HG03558 (cell line): ENCODE results near the gene ASCC3.
"Not testable (repeated sequence)": the region's sequence is repeated elsewhere in the genome, so short reads cannot be mapped to it uniquely, and the experiment has no call there.

Experiments used
- ATAC-seq: cut with Tn5 transposase; IDR thresholded peaks from one replicate; pipeline ENCODE4 v1.9.1; 2021; ENCODE audit warnings: moderate number of reproducible peaks; ENCODE audit not compliant: unreplicated experiment; ENCODE audit errors: extremely low read depth

ASCC3 gene

DNA sequence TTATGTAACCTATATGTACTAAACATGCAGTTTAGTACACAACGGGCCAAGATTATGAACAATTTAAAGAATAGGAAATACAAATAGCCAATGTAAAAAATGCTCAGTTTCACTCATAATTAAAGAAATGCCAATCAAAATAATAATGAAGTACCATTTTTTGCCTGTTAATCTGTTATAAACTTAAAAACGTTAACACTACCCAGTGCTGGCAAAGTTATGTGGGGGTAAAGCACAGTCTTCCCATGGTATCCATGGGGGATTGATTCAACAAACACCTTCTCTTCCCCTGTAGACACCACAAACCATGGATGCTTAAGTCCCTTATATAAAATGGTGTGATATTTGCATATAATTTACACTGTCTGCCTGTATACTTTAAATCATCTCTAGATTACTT, 211.1 kb downstream of the ASCC3 start:
- ATAC-seq = no peak

DNA sequence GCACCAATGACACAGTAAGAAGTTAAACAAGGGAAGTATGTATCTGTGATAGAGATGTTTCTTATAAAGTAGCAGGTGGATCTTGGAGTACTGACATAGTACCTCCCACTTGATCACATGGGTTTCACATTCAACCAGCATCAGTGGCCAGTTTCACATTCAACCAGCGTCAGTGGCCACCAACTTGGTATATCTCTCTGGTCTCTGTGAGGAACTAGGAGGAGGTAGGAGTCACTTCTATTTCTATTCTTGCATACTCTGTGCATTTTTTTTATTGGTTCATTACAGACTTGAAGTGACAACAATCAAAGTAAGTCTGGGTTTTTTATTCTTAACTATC, 216.1 kb downstream of the ASCC3 start:
- peak; percentile 98 for ATAC-seq

DNA sequence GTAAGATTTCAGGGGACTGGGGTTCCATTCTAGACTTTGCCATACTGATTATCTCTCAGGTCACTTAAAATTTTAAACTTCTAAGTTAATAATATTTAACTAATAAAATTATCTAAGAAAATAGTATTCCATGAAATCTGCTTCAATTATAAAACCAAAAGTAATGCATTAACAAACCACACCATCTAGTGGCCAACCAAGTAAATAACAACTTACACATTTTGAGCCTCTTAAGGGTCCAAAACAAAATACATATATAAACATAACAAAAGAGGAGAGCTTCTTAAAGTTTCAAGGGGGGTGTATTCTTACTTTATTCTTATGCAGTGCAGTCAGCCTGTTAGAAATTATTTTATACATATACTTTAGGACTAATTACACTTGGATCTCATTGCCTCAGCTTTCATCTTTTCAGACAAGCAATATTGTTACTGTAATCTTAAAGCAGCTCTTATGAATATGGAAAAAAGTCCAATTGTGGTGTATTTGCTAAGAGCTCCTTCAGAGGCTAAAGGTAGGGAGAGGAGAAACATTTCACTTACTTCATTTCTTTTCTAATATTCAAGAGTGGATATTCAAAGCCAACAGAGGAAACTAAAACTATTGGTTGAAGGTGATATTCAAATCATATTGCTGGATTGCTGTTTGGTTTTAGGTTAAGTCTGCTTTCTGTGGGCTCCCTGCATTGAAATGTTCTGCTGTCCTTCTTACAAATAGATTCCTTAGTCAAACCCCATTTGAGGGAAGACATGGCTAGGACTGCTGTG, 216.7 kb downstream of the ASCC3 start:
- ATAC-seq = peak; percentile 9

DNA sequence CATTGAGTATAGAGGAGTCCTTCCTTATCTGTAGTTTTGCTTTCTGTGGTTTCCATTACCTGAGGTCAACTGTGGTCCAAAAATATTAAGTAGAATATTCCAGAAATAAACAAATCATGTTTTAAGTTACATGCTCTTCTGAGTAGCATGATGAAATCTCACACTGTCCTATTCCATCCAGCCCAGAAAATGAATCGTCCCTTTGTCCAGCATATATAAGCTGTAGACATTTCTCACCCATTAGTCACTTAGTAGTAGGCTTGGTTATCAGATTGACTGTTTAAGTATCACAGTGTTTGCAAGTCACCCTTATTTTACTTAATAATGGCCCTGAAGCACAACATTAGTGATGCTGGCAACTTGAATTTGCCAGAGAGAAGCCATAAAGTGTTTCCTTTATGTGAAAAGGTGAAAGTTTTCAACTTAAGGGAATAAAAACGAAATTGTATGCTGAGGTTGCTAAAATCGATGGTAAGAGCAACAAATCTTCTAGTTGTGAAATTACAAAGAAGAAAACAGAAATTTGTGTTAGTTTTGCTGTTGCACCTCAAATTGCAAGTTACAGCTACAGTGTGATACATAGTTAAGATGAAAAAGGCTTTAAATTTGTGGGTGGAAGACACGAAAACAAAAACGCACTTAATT, 217.8 kb downstream of the ASCC3 start:
- no peak for ATAC-seq

DNA sequence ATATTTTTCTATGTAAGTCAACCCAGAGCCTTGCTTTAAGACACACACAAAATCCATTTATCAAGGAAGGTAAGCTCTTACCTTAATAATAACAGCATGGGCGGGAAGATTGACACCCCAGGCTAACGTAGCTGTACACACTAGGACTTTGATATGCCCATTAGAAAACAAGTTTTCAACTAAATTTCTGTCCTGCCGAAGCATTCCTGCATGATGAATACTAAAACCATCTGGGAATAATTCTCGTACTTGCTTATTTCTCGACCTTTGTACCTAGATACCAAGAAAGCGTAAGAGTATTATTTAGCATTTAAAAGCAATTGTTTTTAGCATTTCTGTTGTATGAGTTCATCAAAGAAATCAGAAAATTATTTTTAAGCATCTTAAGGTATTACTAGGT, 218.9 kb downstream of the ASCC3 start:
- no peak for ATAC-seq

DNA sequence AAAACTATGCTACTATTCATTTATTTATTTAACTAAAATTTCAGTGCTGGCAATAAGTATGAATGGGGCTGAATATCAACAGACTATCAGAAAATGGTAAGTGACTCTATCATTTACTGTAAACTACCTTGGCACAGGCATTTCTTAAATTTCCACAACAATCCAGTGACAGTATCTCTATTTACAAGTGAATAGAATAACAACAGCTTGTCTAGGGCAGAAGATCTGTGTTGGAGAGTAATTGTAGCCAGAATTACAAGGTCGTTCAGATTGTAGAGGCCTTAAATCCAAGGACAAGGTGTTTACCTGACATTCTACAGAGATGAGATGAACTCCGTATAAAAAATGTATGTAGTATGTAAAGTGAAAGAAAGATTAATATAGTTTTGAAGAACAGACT, 222.6 kb downstream of the ASCC3 start:
- ATAC-seq = no peak

DNA sequence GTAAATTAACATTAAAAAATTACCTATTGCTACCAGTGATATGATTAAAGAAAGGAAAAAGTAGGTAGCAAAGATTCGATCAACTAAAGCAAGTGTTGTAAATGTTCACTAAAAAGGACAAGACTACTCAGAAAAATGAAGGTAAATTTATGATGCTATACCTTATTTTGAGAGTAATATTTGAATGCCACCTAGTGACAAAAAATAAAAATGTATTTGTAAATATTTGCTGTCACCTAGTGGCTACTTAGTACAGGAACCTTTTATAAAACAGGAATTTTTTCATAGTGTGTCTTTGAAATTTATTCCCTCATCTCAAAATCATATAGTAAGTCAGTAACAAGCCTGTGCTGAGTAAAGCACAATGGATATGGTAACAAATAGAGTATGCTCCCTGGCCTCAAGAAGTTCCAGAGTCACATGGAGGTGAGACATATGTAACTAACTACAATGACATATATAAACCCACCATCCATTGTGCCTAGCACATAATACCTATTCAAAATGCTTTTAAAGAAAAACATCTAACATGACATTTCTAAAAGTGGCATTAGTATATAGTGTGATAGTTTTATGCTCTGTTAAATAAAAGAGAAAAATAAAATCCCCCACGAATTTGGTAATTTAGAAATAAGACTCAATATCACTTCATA, 223.3 kb downstream of the ASCC3 start:
- ATAC-seq = no peak

DNA sequence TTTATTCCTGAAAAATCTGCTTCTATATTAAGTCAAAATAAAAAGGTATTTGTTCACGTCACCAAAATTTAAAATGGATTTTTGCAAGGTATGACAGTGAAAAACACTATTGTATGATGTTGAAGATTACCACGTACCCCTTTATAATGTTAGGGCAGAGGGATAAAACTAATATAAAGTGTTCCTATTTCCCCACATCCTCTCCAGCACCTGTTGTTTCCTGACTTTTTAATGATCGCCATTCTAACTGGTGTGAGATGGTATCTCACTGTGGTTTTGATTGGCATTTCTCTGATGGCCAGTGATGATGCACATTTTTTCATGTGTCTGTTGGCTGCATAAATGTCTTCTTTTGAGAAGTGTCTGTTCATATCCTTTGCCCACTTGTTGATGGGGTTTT, 240.0 kb downstream of the ASCC3 start:
- not testable (repeated sequence) for ATAC-seq

DNA sequence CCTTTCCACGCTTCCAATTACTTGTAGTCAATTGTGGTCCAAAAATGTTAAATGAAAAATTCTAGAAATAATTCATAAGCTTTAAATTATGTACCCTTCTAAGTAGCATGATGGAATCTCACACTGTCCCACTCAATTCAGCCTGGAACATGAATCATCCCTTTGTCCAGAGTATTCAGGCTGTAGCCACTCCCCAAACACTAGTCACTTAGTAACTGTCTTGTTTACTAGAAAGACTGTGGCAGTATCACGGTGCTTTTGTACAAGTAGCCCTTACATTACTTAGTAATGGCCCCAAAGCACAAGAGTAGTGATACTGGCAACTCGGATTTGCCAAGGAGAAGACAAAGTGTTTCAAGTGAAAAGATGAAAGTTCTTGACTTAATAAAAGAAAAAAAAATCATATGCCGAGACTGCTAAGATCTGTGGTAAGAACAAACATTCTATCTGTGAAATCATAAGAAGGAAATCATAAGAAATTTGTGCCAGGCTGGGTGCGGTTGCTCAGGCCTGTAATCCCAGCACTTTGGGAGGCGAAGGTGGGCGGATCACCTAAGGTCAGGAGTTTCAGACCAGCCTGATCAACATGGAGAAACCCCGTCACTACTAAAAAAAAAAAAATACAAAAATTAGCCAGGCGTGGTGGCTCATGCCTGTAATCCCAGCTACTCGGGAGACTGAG, 247.9 kb downstream of the ASCC3 start:
- no peak for ATAC-seq

DNA sequence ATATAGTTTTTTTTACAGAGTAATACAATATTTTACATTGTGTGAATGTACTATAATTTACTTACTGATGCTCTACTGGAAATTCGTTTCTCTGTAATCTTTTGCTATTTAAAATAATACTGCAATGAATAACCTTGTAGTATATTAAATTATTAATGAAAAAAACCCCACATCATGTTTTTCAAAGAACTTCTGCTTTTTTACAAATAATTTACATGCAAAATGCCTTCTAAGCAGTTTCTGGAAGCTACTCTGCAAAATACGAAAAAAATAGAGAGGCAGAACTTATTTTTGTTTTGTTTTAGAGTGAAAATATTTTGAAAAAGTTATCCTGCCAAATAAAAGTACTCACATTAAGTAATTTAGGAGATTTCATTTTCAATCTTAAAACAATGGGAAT, 250.6 kb downstream of the ASCC3 start:
- ATAC-seq = no peak

DNA sequence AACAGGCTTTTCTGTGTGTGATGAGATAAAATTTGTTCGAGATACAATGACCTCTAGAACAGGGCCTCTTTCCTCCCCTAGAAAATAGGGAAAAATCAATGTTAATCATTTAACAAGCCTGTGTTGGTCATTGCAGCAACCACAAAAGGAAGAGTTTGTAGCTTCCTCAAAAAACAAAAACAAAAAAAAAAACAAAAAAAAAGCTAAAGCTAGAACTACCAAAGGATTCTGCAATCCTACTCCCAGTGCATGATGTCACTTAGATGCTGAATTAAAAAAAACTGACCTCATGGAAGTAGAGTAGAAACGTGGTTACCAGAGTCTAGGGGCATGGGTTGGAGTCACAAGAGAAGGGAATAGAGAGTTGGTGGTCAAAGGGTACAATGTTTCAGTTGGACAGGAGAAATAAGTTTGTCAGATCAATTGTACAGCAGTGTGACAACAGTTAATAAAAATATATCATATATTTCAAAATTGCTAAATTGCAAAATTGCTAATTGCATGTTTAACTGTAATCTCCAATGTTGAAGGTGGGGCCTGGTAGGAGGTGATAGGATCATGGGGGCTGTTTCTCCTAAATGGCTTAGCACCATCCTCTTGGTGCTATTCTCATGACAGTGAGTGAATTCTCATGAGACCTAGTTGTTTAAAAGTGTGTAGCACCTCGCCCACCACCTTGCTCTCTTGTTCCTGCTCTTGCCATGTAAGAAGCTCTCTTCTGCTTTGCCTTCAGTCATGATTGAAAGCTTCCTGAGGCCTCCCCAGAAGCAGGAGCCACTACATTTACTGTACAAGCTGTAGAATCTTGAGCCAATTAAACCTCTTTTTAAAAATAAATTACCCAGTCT, 253.0 kb downstream of the ASCC3 start:
- no peak for ATAC-seq

DNA sequence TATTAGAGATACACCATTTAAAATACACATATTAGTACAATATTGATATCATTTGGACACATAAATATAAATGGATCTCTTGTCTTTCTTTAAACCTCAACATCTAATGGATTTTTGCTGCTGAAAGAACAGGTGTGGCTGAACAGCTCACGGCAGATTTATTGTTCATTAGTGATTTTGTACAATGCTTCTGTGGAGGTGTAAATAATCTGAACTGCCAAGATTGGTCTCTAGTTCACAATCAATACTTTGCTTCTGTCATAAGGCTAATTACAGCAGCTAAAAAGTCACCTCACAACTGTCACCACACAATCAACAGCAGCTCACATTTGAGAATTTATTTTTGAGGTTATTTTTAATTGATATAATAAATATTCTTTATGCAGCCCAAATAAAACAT, 254.4 kb downstream of the ASCC3 start:
- ATAC-seq = no peak

DNA sequence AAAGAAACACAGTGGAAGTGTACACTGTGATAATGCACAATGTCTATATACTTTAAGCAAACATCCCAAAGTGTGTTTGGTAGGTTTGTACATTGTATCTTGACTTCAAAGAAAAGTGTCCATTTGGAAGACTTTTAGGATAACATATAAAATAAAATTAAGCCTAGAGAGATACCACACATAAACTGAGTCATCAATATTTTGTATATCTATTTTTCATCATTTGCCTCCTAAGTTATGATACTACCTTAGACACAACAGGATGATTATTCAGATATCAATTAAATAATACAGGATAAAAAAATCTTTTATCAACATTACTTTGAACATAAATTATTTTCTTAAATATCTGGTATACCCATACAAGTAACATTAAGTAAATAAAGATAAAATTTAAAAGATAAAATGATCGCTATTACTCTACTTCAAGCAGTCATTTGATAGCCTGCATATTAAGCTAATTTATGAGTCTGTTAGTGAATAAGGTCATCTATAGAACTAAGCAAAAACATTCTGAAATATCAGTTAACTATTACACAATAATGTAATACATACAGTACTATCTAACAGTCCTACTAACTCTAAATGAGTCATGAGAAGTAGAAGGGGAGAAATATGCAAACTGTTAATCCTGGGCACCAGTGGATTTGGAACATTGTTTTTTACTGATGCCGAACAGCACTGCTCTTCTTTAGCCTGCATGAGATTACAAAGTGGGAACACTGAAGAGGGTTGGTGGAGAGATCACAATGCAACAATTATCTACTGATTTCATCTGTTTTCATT, 258.0 kb downstream of the ASCC3 start:
- no peak for ATAC-seq

DNA sequence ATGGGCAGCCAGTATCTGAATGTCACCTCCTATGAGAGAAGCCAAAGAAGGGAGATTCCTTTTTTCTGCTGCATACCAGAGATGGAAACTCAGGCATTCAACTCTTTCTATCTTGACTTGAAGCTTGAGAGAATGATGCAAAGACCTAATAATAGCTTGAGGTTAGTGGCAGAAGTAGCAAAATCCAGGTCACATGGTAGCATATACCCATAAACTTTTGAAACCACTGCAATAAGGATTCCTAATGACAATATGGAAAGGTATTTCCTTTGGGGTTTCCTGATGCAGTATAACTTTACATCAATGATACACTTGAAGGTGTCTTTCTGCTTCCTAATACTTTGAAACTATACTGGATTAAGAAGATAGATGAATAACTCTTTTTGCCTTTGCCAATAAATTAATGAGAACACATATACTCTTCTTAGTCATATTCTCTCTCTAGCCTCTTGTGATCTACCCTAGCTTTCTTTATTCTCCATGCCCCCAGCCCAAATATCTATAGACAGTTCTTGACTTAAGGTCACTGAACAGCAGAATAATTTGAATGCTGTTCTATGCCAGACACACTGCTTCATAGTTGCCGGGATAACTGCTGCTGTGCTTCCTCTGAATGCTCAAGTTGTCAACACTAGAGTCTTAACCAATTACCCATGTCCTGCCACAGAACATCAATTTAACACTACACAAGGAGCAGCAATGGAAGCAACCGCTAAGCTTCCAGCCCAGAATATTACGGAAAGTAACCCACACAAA, 260.9 kb downstream of the ASCC3 start:
- ATAC-seq = no peak

DNA sequence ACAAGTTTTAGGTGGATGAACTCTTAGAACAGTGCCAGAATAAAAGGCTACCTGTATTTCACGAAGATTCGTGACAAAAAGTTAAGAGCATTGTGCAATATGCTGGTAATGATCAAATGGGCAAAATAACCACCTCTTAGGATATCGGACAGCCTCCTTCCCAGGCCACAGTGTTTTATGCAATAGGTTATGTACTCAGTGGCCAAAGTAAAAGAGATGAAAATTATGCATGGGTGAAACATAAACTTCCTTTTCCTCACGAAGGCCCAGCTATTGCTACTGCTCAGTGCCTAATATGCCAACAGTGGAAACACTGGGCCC, 262.8 kb downstream of the ASCC3 start:
- no peak for ATAC-seq

DNA sequence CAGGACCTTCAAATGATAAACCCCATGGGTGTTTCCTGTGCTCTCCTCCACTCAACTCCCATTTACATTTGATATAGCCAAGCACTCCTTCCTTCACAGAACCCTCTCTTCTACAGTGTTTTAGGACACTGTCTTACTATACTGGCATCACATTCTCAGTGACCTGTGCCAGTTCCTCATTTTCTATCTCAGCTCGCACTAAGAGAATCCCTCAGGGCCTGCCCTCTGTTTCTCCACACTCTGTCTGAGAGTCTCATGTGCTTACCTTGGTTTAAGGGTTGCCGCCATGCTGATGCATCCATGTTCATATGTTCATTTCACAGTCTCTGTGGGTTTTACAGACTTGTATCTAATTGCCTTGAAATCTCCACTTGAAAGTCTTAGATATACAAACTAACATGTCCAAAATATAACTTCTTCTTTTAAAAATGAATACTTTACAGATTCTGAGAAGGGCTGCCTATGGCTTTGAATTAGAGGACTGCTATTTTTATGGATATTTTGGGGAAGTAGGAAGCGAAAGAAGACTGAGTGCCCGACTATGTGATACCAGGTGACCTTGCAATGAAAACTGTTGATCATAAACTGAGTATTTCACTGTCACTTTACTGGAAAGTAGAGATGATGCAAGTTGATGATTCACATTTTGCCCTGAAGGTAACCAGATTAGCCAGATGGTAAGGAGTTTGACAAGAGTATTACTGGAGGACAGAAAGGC, 263.3 kb downstream of the ASCC3 start:
- no peak for ATAC-seq

DNA sequence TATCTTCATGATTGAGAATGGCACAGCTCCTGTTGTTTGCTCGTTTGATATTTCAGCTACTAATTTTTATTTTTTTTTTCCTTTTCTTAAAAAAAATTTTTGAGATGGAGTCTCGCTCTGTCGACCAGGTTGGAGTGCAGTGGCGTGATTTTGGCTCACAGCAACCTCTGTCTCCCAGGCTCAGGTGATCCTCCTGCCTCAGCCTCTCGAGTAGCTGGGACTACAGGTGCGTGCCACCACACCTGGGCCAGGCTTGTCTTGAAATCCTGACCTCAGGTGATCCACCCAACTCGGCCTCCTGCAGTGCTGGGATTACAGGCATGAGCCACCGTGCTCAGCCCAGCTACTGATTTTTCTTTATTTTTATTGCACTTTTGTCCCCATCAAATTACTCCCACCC, 266.2 kb downstream of the ASCC3 start:
- ATAC-seq = no peak

DNA sequence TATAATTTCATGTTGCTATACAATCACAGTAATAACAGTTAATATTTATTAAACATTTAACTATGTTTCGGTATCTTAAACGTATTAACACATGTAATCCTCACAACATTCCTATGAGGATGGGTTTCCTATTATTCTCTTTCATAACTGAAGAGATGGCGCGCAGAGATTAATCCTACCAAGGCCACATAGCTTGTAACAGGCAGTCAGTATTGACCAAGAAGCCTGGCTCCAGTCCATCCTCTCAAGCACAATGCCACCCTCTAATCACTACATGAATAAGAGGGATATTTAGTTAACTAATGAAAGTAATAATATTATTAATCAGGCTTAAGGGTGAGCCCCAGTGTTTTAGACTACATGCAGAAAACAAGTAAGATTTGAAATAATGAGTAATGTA, 266.7 kb downstream of the ASCC3 start:
- ATAC-seq = no peak
